Right kidney (tissue), 1 donor: ENCODE measurements around the gene IQGAP2.

ENCODE experiments used
- DNase-seq: peaks from one replicate; pipeline ENCODE4 v3.0.0-alpha.2; 2016

The IQGAP2 gene

DNA sequence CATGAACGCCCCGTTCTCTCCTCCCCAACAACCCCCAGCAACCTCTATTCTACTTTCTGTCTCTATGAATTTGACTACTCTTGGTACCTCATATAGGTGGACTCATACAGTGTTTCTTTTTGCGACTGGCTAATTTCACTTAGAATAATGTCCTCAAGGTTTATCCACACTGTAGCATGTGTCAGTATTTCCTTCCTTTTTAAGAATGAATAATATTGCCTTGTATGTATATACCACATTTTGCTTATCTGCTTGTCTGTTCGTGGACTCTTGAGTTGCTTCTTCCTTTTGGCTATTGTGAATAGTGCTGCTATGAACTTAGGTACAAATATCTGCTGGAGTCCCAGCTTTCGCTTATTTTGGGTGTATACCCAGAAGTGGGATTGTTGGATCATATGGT is 42.7 kb downstream of the IQGAP2 start:
- DNase-seq, result no peak

DNA sequence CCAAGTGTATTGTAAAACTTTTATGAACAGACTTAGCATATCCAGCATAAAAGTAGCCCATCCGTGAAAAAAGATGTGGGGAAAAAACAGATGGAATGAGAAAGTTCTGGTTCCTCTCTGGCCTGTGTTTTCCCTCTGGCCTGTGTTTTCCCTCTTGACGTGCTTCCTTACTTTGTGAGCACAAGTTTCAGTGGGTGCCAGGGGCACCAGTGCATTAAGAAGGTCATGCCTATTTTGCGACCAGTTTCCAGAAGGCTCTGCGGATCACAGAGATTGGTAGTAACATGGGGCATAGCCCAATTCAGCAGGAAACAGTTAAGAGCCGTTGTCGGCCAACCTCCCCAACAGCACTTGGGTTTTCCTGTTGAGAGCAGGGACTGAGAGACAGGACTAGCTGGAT is 43.7 kb downstream of the IQGAP2 start:
- no peak for DNase-seq

DNA sequence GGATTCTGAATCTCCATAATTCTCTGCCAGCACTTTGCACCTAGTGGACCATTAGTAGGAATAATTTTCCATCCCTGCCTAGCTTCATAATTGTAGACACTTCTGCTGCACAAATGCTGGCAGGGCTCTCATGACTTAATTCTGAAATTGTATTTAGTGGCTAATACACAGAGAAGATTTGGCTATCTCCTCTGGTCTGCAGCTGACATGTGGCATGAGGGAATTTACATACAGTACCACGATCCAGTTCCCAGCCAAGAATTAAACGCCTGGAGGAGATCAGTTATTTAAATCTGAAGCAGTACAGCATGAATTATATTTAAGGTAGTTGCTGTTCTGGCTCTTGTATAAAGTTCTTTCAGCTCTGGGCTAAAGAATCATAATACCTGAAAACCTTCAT is 46.5 kb downstream of the IQGAP2 start:
- DNase-seq, result no peak

DNA sequence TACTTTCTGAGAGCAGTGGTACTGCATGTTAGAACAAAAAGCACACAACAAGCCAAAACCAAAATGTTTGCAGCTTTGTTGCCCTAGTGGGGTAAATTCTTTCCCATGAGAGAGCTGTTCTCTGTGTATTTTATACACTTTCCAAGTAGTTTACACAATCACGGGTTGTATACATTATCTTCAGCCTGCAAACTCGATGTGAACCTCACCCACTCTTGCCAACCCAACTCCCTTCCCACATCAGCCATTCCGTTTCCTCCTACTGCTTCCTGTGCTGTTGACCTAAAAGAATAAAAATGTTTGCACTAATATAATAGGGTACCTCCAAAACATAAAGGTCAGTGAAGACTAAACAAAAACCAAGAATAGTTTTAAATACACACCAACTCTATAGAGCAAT is 47.0 kb downstream of the IQGAP2 start:
- DNase-seq, result no peak

DNA sequence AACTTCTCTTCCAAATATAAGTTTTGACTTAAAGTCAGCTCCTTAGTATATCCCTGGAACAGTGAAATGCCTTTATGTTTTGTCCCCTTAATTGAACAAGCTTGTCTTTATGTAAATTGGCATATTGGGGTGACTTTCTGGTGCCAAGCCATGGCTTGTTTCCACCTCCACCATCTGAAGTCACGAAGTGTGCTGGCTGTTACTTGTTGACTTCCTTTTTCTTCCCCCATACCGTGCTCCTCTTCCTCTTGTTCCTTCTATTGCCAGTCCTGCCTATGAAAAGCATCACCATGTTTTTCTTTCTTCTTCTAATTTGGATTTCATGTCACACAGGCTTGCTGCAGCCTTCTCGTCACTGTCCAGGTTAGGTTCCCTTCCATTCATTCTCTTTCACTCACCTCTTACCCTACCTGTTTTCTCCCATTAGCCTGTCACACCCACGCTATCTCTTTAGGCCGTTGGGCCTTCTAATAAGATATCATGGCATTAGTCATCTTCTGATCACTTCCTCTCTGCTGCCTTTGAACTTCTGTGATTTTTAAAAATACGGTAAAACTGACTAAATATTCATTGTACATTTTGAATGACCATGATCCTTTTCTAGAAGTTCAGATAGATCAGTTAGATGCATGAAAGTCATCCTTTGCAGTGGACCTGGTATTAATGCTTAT is 48.1 kb downstream of the IQGAP2 start:
- DNase-seq, result no peak

DNA sequence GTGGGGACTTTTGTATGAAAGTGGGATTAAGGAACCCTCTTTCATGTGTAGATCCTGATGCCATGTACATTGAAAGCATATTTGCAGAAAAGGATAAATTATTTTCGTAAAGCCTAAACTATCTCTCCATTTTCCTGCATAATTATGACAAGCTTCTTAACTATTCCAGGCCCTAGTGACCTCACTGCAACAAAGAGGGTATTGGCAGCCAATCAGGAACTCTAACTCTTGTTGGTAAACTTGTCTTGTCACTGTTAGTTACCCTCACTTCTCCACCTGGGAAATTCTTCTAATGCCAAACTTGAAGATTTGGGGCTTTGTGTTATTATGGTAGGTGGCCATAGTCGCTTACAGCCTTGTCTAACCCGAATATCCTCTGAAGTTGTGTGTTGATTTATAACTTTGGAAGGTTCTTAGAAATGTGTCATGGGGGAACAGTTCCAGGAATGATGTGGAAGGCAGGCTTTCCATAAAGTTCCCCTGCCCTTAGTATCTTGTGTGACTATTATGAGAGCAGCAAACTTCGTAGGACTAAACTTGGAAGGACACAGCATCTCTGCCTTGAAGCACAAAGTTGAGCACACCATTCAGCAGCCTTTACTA is 52.5 kb downstream of the IQGAP2 start:
- no peak for DNase-seq

DNA sequence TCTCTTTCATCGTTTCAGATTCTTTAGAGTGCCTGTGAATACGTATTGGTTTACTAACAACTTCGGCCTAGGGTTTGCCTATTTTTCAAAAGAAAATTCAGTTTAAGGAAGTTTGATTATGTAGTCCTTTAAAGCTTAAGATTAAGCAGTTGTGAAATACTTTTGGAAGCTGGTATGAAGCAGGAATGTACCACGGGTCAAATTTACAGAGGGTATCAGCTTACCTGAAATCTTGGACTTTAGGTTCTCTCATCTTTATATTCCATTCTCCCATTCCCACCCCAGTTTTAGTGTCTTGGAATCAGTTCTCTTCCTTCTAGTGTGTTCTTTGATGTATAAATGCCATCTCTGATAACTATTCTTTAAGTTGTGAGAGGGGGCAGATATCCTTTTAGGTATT is 53.2 kb downstream of the IQGAP2 start:
- DNase-seq, result no peak

DNA sequence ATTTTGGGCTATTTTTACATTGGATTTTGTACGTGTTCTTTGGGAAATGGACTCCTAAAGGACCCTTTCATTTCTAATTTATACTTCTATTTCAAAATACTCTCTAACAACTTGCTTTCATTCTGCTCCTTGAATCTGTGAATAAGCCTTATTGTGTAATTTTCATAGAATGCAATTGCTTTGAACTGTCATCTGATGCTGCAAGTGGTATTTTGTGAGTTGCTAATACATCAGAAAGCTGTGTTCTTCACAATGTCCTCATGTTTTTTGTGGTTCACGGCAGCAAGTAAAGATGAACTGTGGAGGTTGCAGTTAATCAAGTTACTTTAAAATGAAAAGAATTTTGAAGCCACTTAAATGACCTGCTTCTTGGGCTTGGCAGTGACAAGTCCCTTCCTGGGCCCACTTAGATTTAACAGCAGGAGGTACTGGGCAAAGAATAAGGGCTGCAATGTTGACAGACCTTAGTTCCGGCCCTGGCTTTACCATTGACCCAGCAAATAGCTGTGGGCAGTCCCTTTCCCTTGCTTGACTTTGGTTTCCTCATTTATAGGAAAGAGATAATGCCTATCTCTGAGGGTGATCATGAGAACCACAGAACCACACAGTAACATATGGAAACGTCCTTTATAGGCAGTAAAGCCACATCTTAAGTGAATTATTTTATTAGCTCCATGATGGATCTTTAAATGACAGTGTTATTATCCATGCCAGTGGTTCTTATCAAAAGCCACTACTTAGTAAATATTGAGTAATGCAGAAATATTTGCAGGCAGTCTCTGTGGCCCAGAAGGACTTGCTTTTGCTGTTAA is 54.8 kb downstream of the IQGAP2 start:
- no peak for DNase-seq

DNA sequence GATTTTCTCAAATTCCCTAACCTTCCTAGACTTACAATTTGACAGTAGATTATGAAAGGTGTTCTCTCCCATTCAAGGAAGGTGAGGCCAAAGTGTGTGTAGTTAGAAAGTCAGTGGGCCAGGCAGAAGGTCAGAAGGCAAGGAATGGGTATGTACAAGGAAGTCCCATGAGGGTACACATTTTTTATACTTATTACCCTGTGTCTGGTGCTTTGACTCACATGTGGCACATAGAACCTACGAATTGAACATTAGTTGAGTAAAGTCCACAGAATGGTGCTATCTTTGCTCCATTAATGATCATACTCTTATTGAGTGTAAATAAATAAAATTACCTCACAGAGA is 55.4 kb downstream of the IQGAP2 start:
- no peak for DNase-seq

DNA sequence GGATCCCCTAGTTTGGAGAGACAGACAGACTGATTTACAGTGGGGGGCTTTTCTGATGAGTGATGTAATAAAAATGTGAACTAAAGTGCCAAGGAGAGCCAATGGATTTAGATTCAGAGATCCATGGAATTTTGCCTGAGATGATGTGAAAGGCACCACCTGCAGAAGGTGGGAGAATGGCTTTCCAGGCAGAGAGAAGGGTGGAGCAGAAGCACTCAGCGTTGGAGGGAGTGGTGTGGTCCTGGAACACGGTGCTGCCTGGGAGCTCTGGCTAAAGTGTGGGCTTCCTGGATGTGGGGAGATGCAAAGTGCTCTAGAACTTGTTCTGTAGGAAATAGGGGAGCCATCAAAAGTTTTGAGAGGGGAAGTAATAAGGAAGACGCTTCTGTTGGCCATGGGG is 57.0 kb downstream of the IQGAP2 start:
- no peak for DNase-seq

DNA sequence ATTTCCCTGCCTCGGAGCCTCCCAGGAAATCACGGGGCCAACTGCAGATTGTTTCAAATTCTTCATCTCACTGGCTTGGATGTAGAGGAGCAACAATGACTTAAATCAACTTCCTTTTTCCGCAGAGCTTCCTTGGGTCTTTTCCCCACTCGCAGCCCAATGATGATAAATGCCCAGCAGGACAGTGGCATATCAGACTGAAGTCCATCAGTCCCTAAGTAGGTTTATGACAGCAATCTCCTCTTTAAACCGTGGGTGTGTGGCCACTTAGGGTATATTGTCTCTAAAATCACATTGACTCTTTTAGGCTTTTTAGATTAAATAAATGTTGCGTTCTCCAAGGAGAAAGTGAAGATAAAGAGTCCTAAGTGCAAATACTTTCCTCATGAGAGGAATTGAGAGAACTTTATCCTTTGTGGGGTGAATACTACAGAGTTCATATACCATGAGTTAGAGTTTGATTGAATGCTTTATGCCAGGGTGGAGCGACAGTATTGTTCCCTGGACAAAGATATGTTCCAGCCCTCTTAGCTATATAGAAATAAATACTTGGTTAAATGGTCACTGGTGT is 59.1 kb downstream of the IQGAP2 start:
- DNase-seq, result no peak

DNA sequence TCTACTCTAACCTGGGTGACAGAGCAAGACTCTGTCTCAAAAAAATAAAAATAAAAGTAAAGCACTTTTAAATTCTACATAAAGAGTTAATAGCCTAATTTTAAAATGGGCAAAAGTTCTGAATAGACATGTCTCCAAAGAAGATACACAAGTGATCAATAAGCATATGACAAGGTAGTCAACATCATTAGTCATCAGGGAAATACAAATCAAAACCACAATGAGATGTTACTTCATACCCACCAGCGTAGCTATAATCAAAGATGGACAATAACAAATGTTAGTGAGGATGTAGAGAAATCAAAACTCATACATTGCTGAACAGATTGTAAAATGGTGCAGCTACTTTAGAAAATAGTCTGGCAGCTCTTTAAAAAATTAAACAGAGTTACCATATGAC is 64.1 kb downstream of the IQGAP2 start:
- no peak for DNase-seq

DNA sequence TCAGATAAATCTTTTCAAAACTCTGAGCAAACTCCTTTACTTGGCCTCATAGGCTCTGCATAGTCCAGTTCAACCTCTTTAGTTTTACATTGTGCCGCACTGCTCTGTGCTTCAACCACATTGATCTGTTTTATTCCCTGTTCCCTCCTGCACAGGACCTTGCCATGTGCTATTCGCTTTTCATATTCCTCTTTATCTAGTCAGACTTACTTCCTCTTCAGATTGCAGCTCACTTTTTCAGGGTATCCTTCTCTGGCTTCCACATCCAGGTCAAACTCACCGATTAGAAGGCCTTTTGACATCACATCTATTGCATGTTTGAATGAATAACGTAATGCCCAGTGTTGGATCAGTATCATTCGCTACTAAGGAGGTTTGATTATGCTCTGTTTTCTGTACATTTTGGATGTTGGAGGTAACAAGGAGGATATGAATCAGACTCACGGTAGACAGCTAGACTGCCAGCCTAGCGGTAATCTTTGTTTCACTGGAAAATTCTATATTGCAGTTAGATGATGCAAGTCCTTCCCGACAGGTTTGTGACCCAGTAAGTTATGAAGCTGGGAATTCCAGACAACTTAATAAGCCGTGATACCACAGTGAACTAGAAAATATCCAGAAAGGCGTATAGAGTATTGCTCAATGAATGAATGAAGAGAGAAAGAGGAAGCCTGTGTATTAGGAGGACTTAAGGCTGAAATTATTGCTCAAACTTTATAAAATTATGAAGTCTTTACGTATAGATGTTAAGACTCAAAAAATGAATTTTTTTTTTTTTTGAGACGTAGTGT is 65.7 kb downstream of the IQGAP2 start:
- DNase-seq, result no peak

DNA sequence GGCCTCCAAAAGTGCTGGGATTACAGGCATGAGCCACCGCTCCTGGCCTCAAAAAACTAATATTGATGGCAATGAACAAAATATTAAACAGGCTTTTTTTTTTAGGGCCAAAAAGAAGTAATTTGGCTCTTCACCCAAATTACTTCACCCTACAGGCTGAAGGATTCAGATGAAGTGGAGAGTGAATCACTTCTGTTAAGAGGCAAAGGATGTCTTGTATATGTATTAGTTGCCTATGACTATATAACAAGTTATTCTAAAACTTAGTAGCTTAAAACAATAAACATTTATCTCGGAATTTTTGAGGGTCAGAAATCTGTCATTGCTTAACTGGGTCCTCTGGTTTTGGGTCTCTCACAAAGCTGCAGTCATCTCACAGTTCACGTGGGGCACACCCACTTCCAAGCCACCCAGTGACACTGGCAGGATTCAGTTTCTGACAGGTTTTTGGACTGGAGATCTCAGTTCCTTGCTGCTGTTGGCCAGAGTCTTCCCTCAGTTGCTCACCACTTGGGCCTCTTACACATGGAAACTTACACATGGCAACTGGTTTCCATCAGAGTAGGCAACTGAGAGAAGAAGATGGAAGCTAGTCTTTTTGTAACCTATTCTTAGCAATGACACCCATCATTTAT is 66.7 kb downstream of the IQGAP2 start:
- DNase-seq, result no peak

DNA sequence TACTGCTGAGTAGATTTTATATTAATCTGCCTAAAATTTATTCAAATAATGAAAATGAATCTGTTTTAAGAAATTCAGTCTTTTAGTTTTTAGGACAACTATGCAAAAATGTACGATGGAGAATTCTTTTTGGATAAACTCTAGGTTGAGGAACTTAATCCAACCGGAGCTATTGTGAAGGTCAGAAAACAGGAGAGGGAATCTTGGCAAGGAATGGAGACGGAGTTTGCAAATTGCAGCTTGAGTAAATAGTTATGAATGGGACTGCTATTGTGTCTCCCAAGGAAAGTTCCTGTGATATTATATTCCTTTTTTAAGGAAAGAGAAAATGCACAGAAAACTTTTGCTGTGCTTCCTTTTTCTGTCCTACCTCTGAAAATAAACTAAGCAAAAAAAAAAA is 67.9 kb downstream of the IQGAP2 start:
- DNase-seq, result no peak

DNA sequence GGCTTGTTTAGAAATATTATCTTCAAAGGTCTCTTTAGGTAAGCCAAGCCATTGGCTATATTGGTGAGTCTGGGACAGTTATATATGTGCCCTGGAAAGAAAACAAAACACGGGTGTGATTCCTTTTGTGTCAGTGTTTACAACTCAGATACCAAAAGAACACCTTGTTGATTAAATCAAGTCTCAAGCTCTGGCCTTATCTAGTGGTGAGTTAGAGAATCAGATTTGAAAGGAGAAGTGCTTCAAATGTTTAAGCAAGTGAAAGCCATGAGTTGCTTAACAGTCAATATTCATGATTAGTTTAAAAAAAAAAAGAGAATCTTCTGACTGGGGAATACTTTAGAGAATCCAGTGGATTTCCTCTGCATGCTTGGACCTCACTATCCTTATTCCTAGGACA is 68.3 kb downstream of the IQGAP2 start:
- no peak for DNase-seq

DNA sequence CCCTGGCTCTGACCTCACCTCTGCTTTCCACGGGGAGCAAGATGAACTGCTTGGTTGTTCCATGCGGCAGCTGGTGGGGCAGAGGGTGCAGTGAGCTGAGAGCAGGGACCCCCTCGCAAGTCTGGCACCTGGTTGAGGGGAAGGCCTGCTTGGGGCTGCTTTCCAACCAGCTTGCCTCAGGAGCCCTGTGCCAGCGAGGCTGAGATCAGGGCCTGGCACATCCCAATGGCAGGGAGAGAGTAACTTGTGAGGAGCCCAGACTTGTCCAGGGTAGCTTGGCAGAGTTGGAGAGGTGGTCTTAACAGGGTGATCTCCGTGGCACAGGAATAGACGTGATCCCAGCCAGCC is 68.9 kb downstream of the IQGAP2 start:
- DNase-seq, result no peak

DNA sequence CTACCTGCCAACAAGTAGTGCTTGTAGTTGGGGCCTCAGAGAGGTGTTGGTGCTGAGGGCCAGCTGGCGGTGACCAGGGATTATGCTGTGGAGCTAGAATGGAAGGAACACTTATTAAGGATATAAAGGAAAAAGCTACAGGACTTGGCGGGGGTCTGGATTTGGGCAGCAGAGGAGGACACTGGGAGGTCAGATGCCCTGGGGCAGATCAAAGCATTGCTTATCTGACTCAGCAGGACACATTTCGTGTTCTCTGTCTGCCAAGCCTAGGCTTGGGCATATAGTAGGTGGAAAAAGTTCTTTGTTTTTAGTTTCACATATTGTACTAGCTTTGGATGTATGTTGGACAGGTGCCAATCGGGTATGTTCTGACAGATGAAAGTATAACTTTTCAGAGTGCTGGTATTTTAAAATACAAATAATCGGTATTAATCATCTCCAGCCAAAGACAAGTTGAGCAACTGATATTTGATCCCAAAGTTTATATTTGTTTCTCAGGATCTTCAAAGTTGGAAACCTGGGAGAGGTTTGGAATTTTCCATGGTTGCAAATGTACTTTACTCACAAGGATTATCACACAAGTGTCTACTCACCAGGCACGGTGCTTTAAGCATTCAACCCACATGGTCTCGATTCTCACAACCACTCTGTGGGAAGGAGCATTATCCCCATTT is 69.4 kb downstream of the IQGAP2 start:
- no peak for DNase-seq

DNA sequence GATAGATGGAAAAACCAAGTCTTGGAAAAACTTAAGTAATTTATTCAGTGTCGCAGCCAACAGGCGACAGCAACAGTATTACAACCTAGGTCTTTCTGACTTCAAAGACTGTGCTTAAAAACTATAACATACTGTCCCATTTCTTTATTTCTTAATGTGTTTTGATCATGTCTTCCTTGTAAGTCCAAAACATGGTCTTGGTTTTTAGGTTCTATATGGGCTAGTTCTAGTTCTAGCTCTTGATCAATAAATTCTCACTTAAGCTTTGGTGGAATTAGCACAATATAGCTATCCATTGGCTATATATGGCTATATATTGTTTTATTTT is 69.9 kb downstream of the IQGAP2 start:
- no peak for DNase-seq

DNA sequence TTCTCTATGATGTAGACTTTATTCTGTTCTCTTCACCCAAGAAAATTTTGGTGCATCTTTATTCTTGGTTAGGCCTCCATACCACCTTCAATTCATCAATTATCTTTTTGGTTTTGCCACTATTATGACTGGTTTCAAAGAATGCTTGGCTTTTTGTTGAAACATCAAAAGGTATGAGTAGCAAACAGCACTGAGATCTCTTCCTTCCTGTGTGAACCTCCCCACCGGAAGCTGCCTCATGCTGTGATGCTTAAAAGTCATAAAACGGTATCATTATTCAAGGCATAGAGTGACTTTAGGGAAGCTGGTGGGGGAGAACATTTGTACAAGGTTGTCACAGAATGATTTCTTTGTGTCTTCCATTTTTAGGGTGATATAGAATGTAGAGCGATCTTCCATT is 70.6 kb downstream of the IQGAP2 start:
- DNase-seq, result no peak

DNA sequence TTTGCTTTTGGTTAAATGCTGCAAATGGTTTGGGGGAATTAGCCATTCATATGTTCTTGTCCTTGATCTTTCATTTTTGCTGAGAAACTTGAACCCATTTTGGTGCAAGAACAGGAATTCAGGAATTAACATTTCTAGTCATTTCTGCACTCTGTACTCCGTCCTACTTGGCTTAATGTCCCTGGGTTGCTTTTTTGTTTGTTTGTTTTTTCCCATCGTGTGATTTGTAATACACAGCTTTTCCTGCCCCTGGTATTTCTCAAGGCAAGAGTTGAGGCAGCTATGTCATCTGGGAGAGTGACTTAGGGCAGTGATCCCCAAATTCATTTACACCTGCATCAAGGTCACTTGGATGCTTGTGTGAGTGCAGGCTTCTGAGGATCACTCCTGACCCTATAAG is 71.3 kb downstream of the IQGAP2 start:
- DNase-seq, result no peak

DNA sequence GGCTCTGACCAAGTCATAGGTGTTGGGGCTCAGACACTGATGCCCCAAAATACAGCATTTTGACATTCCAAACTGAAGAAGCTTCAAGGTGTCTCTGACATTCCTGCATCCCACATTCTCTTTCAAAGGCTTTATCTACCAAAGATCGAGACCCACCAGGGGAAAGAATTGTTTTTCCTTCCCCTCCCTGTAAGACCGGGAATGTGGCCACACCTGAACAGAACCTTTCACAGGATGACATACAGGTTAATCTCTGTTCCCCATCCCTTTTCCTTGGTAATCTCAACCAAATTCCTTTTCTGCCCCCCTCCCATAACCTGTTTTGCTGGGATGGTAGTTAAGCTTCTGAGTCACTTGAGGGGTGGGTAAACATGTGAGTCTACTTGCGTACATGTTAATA is 72.3 kb downstream of the IQGAP2 start:
- no peak for DNase-seq
